NCI-H748 (cell line): ENCODE results near the gene BSCL2.
"Not testable (repeated sequence)": the region's sequence is repeated elsewhere in the genome, so short reads cannot be mapped to it uniquely, and the experiment has no call there.

Experiments used
- DNase-seq: peaks from one replicate; lab custom pipeline; 2025; ENCODE audit not compliant: unreplicated experiment; lab: John Stamatoyannopoulos, UW

BSCL2 gene

DNA sequence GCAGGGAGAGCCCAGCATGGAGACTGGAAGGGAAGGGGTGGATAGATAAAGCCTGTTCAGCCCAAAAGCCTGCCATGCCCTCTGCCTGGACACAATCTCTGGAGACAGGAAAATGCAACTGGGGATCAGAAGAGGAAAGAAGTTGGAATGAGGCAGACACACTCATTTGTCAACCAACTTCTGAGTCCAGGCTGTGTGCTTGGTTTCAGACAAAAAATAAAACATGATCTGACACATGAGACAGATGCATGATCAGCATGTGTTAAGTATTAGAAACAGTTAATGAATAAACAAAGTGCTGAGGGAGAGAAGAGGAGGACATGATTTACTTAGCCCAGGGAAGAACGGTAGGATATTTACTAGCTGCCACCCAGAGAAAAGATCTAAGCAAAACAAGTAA, 18.7 kb downstream of the BSCL2 start:
- DNase-seq: no peak

DNA sequence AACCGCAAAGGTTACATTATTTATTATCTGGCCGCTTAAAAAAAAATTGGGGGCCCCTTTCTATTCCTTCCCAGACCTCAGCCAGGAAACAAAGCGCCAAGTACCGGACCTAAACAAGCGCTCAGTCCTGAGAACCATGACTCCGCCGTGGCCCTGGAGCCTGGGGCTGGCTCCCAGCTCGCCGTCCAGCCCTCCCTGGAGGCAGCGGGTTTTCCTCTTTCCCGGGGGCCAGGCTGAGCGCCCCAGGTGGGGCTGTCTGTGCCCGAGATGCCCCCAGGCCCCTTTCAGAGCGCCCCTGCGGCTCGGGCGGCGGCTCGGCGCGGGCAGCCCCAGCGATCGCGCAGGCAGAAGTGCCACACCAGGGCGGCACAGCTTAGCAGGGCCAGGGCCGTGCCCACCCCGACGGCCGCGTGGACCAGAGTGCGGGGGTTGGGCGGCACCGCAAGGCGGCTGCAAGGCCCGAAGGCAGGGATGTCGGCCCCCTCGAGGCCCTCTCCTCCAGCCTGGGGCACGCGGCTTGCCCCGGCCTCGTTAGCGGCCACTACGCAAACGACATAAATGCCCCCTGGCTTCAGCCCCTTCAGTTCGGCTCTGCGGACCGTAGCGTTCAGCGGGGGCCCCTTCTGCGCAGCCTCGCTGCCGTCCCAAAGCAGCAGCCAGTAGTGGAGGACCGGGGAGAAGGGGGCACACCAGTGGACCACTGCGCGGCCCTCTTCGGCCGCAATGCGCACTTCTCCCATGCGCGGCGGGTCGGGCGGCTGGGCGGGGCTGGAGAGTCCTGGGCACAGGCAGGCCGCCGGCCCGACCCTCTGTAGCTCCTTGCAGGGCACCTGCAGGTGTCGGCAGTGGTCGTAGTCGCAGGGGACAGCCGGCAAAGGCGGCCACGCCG, 19.5 kb downstream of the BSCL2 start:
- no peak for DNase-seq

DNA sequence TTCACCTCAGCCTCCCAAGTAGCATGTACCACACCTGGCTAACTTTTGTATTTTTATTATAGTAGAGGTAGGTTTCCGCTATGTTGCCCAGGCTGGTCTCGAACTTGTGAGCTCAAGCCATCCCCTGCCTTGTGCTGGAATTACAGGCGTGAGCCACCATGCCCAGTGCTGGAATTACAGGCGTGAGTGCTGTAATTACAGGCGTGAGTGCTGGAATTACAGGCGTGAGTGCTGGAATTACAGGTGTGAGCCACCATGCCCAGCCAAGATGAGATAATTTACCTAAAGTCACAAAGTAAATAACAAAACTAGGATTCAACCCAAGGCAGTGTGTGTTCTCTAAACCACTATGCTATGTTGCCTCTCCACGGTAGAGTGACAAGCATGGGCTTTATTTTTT, 24.7 kb downstream of the BSCL2 start:
- DNase-seq: no peak

DNA sequence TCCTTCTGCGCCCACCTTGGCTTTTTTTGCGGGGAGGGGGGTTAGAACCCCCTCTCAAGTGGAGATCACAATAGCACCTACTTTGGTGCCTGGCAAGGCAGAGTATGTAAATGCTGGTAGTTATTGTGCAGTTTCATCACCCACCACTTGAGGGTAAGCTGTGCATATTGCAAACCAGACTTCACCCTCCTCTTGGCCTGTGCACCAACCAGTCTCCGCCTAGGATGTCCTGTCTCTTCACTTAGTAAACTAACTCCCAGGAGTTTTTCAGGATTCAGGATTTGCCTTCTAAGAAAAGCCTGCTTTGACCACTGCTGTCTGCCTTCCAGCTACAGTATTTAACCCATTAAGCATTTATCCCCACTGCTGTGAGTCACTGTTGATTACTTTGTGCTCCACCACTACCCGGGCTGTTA, 26.4 kb downstream of the BSCL2 start:
- peak; percentile 31 for DNase-seq

DNA sequence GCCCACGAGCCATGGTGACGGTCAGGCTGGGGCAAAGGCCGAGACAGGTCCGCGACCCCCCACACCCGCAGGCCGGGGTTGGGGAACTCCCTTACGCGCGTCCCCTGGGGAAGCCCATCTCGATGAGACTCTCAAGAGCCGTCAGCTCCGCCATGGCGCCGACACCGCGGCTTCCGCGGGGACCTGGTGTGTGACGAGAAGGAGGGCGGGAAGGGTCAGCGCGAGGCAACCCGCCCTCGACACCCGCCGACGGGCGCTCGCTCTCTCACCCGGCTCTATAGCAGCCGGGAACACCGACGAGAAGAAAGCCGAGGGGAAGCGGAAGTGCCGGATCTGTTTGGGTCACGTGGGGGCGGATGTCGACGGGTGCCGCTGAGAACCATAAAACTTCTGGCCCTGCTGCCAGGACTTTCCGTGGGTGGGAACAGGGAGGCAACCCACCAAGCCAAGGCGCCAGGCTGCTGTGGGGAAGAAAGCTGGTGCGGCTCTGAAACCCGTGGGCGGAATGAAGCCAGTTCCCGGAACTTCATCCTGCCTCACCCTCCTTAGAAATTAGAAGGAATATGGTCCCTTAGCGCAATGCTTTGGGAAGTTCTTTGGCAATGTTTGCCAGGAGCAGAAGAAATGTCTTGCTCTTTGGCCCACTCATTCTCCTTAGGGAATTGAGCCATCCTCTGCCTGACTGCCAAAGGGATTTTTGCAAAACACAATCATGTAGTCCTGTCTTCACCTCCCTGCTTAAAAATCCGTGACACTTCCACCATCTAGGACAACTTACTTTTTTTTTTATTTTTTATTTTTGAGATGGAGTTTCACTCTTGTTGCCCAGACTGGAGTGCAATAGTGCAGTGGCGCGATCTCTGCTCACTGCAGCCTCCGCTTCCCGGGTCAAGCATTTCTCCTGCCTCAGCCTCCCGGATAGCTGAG, 28.2 kb downstream of the BSCL2 start, which contains the start of gene UBXN1:
Gene UBXN1 (minus strand): TSS at position 304 of the 927 bp plus-strand sequence. CDS start 150 bp downstream, at position 154.
- peak; percentile 90 for DNase-seq

DNA sequence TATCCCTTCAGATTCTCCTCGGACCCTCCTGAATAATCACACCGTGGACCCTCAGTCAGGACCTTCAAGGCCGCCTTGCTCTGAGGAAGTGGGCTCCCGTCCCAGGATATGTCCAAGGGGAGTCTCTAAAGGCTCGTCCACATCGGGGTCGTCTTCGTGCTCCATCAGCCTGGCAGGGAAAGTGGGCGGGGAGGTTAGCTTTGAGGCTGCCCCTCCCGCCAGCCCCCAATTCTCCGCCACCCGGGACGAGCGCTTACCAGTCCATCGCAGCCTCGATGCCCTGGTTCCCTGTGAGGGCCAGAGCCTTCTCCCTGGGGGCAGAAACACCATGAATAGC, 28.8 kb downstream of the BSCL2 start:
- no peak for DNase-seq

DNA sequence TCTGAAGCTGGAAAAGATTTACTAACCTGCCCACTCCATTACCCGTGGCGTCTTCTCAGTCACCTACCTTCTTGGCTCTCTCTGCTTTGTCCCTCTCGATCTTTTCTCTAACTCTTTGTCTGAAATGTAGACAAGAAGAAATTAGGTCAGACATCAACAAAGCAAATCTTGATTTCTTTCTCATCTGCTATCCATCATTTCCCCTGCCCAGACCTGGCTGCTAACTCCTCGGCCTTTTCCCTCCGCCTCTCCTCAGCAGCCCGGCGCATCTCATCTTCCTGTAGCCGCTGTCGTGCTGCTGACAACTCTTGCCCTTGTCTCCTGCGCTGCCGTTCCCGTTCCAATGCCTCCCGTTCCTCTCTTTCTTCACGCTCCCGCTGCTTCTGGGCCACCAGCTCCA, 29.5 kb downstream of the BSCL2 start:
- DNase-seq: no peak

DNA sequence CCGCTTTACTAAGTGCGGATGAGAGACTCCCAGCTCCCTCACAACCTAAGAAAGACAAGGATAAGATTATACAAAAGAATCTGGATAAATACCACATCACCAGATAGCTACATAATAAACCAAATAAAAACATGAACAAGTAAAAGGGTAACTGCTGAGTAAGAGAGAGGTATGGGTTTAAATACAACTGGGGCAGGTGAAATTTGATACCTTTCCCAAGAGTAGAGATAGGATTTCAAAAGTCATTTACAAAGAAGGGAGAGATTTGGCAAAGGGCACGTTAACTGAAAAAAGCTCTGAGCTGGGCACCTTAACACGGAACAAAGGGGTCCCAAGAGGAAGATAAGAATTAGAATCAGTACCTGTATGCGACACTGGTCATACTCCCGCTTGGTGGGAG, 30.1 kb downstream of the BSCL2 start:
- no peak for DNase-seq

DNA sequence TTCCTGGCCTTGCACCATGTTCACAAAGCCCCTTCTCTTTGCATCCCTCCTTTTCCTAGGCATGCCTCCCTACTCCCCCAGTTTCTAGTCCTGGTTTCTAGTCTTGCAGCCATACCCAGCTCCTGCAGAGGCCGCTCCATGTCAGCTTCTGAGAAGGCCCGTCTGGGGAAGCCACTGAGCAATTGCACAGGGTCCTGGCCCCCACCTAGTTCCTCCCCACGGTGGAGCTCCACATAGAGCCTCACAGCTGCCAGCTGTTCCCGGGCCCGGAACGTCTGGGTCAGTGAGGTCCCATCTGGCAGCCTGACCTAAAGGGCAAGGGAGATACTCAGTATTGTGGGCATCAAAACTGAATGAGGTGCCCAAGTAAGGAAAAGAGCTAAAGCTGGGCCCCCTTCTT, 30.5 kb downstream of the BSCL2 start:
- no peak for DNase-seq

DNA sequence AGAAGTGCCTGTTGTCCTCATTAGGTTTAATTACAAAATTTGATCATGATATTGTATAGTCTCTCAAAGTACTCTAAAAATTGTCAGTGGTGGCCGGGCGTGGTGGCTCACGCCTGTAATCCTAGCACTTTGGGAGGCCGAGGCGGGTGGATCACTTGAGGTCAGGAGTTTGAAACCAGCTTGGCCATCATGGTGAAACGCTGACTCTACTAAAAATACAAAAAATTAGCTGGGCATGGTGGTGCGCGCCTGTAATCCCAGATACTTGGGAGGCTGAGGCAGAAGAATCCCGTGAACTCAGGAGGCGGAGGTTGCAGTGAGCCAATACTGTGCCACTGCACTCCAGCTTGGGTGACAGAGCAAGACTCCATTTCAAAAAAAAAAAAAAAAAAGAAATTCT, 31.8 kb downstream of the BSCL2 start:
- DNase-seq: not testable (repeated sequence)

DNA sequence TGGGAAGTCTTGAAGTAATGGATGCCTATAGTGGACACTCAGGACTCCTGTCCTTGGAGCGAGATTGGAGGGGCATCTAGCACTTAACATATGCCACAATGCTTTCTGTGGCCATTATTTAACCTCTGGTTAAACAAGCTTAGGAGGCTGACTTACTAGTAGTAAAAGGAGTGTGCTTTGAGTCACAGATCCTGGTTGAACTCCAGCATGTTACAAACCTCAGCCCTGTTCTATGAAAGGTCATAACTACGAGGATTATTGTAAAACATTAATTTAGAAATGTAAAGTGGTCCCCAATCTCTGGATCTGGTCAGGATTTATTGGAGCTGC, 34.1 kb downstream of the BSCL2 start:
- DNase-seq: no peak

DNA sequence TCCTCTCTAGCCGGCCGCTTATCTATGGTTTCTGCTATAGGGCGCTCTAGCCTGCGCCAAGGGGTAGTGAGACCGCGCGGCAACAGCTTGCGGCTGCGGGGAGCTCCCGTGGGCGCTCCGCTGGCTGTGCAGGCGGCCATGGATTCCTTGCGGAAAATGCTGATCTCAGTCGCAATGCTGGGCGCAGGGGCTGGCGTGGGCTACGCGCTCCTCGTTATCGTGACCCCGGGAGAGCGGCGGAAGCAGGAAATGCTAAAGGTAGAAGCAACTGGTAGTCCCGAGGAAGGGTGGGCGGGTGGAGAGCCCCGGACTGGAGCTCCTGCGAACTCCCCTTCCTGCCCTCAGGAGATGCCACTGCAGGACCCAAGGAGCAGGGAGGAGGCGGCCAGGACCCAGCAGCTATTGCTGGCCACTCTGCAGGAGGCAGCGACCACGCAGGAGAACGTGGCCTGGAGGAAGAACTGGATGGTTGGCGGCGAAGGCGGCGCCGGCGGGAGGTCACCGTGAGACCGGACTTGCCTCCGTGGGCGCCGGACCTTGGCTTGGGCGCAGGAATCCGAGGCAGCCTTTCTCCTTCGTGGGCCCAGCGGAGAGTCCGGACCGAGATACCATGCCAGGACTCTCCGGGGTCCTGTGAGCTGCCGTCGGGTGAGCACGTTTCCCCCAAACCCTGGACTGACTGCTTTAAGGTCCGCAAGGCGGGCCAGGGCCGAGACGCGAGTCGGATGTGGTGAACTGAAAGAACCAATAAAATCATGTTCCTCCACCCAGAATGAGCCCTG, 35.4 kb downstream of the BSCL2 start, which contains the start of the genes LBHD1 and UQCC3:
Gene LBHD1 (minus strand): TSS at position 660 of the 782 bp plus-strand sequence. CDS start 2,236 bp downstream, outside the sequence.
Gene UQCC3 (plus strand): TSS at position 66 of the 782 bp plus-strand sequence. CDS start 73 bp downstream, at position 139.
- peak; percentile 92 for DNase-seq

DNA sequence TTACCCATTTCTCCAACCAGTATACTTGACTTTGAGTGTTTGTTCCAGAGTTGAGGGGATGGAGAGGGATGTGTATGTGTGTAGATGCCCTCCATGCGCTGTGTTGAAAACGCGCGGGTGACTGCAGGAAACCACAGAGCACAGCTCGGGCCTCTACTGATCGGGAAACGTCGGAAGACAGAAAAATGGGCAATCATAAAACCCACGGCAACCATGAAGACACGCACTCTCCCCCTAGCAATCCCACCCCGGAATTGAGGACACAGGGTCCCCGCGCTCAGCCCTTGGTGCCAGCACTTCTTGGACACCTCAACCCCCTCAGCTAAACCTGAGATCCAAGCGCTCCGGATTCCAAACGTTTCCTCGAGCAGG, 36.0 kb downstream of the BSCL2 start:
- no peak for DNase-seq

DNA sequence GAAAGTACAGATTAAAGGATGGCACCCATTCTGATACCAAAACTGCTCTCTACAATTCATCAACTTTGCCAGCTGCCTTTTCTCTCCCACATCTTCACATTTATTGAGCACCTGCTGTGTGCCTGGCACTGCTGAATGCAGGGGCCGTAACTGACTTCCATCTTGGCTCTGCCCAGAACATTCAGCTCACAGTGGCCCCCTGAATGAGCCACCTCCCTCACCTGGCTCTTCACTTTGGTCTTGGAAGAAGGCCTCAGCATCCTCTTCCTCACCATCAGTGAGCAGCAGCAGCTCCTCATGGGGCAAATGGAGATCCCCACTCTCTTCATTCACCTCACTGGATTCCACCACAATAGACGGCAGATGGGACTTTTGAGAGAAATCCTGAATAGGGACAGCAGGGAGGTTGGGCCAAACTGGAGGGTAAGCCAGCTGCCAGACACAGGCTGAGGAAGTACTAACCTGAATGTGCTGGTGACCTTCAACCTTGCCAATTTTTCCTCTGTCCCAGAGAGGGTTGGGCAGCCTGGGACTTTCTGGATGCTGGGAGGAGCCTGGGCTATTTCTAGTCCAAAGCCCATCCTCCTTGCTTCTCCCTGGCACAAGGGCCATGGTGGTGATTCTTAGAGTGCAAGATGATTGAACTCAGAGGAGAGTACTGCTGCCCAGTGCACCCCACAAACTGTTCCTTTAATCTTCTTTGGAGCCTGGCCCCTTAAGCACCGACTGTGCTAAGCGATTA, 37.6 kb downstream of the BSCL2 start:
- no peak for DNase-seq

DNA sequence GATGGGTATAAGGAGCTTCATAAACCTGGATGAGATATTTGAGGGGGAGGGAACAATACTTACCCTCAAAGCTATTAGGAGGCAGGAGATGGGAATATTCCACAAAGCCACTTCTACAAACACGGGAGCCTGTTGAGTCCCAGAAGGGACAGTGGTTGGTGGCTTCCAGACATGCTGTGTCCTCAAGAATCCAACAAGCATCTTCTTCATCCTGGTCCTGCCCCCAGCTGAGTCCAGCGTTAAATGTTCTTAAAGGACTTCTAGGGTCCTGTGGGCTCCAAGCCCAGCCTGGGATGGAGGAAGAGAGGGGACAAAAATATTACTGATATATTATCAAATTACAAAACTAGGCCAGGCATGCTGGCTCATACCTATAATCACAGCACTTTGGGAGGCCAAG, 39.8 kb downstream of the BSCL2 start:
- no peak for DNase-seq

DNA sequence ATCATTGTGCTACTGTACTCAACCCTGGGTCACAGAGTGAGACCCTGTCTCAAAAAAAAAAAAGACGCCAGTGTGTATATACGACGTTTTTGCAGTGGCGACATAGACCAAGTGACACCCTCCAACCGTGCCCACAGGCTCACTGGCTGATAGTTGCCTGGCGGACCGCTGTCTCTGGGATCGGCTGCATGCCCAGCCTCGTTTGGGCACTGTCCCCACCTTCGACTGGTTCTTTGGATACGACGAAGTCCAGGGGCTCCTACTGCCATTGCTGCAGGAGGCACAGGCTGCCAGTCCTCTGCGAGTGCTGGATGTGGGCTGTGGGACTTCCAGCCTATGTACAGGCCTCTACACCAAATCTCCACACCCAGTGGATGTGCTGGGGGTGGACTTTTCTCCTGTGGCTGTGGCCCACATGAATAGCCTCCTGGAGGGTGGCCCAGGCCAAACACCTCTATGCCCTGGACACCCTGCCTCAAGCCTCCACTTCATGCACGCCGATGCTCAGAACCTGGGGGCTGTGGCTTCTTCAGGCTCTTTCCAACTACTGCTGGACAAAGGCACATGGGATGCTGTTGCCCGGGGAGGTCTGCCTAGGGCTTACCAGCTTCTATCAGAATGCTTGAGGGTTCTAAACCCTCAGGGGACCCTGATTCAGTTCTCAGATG, 40.8 kb downstream of the BSCL2 start:
- no peak for DNase-seq

DNA sequence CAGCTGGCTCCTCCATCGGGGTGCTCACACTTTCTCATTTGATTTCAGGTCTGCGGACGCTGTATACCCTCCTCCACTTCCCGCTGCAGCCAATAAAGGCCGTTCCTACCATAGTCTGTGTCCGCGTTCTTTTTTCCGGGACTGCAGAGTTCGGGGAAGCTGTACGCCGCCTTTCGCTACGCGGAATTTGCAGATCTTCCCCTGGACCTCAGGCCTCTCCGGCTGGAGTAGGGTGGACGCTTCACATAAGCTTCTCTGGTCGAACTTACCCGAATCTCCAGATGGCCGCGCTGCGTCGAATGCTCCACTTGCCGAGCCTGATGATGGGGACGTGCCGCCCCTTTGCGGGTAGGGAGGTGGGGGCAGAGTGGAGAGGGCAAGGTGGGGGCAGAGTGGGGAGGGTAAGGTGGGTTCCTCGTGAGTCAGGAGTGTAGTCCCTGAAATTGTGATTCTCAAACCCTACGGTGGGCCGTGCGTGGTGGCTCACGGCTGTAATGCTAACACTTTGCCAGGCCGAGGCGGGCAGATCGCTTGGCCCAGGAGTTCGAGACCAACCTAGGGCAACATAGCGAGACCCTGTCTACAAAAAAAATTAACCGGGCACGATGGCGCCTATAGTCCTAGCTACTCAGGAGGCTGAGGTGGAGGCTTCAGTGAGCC, 41.5 kb downstream of the BSCL2 start:
- peak; percentile 74 for DNase-seq

DNA sequence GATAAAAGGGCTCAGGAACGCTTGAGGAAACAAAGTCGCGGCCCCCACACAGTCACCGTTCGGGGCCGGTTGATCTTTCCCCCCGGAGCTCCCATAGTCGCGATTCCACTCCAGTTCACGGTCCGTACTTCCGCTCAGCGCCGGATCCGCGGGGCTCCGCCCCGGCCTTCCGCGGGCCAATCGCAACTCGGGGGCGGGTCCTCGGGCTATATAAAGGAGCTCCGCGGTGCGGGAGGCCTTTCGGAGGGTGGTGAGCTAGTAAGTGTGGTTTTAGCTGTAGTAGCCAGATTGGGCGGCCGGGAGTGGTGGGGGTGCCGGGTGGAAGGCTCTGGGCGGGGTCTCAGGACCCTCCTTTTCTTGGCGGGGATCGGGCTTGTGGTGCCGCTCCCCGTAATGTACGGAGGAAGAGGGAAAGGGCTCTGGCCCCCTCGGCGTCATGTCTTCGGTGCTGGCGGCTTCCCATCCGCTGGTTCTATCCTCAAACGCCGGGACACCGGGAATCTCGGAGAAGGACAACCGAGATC, 42.1 kb downstream of the BSCL2 start, which contains the start of the genes C11orf98 and CSKMT:
Gene C11orf98 (minus strand): TSS at position 136 of the 524 bp plus-strand sequence. CDS start 41 bp downstream, at position 95.
Gene CSKMT (plus strand): TSS at position 238 of the 524 bp plus-strand sequence. CDS start 568 bp downstream, outside the sequence.
- DNase-seq: peak; percentile 94
